SIG-M5 (cell line): Measurements from ENCODE around the gene INSYN2B.

ENCODE experiments used
- DNase-seq: peaks from one replicate; lab custom pipeline; 2025; lab: John Stamatoyannopoulos, UW

Gene INSYN2B

GRCh38 chr5:169980418-169981053 lies at the start of gene INSYN2B:
INSYN2B (minus strand) TSS chr5:169980495; CDS start chr5:169883898, 96,597 bp downstream.
- DNase-seq, result no peak

GRCh38 chr5:170028124-170028523 lies 47.8 kb upstream of the INSYN2B start:
- DNase-seq, result no peak

- no peak for DNase-seq
These were observed 45.6 kb upstream of the INSYN2B start for GRCh38 chr5:170025853-170026252.

- DNase-seq, result no peak
These were observed 41.2 kb upstream of the INSYN2B start for GRCh38 chr5:170021506-170021905.

DNA sequence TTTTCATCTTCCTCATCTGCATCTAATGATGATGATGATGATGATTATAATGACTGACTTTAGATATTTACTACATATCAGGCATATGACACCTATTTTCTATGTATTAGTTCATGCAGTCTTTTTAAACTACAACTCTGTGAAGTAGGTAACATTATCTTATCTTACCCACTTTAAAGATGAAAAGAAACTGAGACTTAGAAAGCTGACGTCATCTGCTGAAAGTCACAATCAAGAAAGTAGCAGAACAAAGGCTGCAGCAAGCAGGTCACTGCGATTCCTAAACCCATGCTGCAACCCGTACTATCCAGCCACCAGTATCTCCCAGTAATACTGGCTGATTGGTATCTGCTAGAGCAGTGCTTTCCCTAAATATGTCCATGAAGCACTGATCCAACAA lies 40.1 kb upstream of the INSYN2B start:
- no peak for DNase-seq

- no peak for DNase-seq
These were observed 32.3 kb upstream of the INSYN2B start for GRCh38 chr5:170012622-170013021.

DNA sequence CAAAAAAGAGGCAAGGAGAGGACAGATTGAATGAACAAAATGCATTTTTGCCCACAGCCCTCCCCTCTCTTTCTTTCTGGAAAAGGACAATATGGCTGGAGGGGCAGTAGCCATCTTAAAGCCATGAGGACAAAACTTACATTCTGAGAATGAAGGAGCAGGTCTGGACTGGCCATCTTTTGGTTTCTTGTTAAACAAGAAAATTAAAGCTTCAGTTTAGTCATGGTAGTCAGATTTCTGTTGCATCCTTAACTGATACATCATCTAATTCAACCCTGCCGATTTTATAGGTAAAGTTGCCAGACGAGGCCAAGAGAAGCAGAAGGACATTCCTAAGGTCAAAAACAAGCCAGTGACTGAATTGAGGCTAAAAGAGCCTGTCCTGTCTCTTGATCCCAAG lies 31.5 kb upstream of the INSYN2B start:
- no peak for DNase-seq

DNA sequence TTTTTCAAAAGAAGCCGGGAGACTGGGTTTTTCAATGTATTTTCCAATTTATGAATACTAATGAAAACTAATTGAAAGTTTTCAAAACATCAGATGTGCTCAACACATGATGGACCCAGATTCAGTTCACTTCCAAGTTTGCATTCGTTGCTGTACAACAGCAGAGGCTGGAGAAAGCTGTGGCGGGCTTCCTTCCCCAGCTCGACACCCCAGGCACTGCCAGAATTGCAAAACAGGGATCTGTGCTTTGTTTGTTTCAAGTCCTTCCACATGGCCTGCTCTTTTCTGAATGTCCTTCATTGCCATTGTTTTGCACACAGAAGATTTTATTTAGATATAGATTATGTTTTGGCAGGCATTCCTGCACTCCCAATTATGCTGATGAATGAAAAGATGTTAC lies 30.3 kb upstream of the INSYN2B start:
- no peak for DNase-seq

DNA sequence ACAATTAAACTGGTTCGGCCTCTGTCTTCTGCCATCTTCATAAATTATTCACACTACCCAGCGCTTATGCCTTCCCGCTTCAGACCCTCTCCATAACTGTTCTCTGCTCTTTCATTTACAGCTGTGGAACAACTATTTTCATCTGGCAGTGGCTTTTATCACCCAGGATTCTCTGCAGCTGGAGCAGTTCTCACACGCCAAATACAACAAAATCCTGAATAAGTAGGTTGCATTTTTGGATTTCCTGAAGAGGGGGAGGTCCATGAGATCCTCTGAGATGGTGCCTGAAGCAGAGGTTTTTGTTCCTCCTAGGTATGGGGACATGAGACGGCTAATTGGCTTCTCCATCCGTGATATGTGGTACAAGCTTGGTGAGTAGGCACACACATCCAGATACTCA lies 28.1 kb upstream of the INSYN2B start:
- no peak for DNase-seq

GRCh38 chr5:170006021-170006420 lies 25.7 kb upstream of the INSYN2B start:
- no peak for DNase-seq

GRCh38 chr5:170000155-170000554 lies 19.9 kb upstream of the INSYN2B start:
- no peak for DNase-seq

- DNase-seq, result no peak
These were observed 19.3 kb upstream of the INSYN2B start for GRCh38 chr5:169999621-170000020.

DNA sequence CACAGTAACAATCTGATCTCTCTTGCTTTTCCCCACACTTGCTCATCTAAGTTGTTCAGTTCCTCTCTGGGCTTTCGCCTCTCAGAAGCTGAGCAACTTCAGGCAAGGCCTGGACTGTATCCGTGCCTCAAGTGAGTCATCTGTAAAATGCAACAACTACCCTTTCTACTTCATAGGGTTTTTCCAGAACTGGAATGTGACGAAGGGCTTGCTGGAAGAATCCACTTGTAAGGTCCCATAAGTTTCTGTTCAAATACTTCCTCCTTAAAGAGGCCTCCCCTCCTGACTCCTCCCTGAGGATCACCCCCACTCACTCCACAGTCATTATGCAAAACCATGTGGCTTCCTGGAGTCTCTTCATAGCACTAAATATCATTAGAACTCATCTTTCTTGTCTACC lies 17.5 kb upstream of the INSYN2B start:
- no peak for DNase-seq

DNA sequence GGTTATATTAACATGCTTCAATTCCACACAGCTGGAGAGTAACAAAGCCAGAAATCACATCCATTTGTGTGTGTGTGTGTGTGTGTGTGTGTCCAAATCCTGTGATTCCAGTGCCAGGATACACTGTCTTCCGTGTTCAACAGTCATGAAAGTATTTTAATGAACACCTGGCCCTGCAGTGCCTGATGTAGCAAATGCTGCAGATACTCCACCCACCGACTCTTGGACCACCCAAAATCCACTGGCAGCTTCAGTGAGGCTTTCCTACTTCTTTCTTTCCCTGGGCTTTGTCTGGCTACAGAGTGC lies 13.1 kb upstream of the INSYN2B start:
- no peak for DNase-seq

DNA sequence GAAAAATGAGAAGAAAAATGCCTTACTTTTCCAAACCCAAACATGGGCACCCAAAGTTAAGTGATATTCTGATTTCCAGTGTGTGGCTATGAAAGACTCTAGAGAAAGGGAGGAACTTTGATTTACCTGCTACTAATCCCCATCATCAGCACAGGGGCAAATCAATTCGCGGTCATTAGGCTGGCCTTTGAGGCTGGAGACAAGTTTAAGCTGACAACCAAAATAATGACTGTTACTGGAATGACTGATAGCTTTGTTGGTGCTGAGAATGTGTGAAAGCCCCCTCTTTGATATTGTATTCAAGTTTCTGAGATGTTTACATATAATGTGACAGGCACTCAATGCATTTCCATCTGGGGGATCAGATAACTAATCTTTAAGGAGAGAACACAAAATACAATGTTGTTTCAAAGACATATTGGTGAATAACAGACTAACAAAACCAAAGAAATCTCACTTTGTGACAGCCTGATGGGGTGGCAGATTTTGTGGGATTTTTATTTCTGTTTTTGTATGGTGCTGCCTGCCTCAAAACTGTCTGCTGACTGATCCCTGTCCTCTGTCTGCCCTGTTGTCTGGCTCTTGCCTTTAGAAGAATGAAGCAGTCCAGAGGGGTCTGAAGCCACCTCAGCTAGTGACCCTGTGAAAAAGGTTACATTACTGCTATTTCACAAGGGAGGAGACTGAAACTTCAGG lies 12.6 kb upstream of the INSYN2B start:
- no peak for DNase-seq

DNA sequence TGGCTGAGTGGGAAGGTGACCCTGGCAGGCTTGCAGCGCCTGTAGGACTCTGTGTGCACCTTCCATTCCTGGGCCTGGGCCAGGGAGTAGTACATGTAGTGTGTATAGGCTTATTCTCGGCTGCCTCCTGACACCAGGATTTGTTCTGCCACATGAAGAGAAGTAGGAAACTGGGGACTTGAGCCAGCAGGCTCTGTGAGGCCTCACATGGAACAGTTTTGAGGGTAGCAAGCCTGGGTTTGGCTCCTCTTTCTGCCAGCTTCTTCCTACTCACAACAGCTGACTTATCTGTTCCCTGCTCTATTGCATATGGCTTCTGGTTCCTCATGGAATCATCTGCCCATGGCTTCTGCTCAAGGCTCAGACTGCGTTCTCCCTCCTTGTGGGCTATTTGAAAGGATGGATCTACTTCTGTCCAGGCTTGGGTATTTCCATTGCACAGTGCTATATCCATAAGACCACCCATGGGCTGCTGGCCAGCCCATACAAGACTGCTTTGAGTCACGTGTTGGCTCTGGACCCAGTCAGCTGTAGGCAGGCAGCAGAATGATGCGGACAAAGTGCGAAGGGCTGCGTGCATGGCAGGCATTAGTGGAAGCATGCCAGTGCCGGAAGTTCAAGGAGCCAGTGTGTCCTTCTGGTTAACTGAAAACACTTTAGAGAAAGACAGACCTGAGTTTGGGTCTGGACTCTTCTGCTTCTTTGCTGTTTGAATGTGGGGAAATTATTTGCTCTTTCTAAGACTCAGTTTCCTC lies 11.0 kb upstream of the INSYN2B start:
- DNase-seq, result no peak

DNA sequence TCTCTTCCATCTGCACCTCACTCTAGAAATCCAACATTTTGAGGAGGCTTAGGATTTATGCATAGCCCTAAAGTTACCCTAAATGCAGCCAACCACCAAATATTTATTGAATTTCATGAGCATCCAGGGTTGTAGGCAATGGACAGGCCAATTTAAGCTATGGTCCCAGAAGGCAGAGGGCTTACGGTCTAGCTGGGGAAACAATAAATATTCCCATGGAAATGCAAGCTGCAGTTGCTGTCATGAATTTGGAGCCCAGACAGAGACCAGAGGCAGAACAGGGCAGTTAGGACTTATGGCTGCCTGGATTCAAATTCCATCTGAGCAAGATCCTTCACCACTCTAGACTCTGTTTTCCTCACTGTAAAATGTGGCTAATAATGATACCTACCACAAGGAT lies 9.1 kb upstream of the INSYN2B start:
- no peak for DNase-seq

DNA sequence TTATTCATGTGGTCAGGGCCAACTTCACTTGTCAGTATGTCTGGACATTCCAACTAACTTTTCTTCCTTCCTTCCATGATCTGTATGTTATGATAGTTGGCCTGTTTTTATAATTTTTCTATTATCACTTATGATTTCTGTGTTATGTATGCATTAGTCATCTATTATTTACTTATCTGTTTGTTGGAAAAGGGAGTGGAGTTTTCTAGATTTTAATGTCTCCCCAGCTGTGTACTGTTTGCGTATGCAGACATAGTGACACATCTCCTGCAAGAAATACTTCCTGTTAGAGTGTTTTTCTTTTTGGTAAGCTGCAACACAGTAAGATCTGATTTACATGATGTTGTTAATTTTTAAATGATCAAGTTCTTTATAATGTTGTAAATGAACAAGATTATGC lies 8.7 kb upstream of the INSYN2B start:
- no peak for DNase-seq

- no peak for DNase-seq
These were observed 7.9 kb upstream of the INSYN2B start for GRCh38 chr5:169988206-169988605.

DNA sequence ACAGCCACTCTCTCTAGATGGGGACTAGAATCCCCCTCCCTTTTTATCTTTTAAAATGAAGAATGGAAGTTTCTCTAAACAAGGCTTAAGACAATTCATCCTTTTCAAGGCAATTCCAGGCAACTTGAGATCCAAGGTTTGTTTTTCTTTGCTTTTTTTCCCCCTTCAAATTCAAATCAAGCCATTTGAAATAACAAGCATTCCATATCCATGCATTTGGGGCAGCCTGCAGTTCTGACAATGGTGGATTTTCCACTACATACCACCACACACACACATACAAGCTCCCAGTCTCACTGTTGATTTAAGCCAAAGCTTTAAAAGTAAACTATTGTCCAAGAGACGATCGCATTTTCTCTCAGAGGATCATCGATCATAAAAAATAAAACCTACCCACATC lies 424 bp downstream of the INSYN2B start:
- DNase-seq, result no peak

DNA sequence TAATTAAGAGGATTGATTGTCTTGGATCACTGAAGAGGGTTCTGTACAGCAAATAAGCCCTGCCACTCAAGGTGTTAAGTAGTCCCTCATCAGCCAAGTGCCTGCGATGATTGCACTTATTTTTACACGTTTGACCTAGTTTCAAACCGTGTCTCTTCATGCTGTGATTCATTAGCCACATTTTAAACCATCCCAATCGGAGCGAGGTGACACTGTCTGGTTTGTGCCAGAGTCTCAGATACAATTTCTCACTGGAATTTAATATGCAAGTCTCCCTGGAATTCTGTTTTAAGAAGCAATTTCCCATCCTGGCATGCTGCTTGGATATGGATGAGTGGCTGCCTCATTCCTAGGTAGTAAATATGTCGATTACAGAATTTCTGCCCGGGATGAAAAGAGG lies 1.6 kb downstream of the INSYN2B start:
- no peak for DNase-seq

GRCh38 chr5:169974121-169974770 lies 6.0 kb downstream of the INSYN2B start:
- DNase-seq, result no peak

GRCh38 chr5:169973056-169973455 lies 7.2 kb downstream of the INSYN2B start:
- DNase-seq, result no peak
